HG03196 (cell line): ENCODE data around the gene PPIF.

Experiments
- ATAC-seq: cut with Tn5 transposase; IDR thresholded peaks from one replicate; pipeline ENCODE4 v1.9.1; 2021; ENCODE audit not compliant: unreplicated experiment

PPIF gene

DNA sequence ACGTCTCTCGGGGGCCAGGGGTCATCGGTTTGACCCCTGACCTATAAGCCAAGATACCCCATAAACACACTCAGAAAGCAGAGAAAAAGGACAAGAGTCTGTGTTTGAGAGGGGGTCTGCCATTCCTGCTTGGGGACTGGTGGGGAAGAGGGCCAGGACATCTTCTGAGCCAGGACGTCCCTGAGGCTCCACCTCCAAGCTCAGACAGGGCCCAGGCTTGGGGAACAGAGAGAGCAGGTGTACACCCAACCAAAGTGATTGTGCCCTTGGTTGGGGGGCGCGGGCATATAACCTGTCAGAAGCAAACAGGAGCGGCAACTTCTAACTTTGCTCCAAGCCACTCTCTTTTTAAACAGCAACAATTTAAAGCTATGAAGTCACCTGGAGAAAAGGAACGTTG, 33.9 kb upstream of the PPIF start:
- no peak for ATAC-seq

GRCh38 chr10:79313911-79314439, 33.3 kb upstream of the PPIF start:
- ATAC-seq, result no peak

GRCh38 chr10:79314761-79315601, 32.3 kb upstream of the PPIF start:
- ATAC-seq, result no peak

GRCh38 chr10:79315602-79315920, 31.7 kb upstream of the PPIF start:
- no peak for ATAC-seq

- ATAC-seq, result peak; percentile 66
Measured at GRCh38 chr10:79316671-79317431, 30.4 kb upstream of the PPIF start.

GRCh38 chr10:79318369-79318768, 28.9 kb upstream of the PPIF start:
- ATAC-seq, result no peak

- ATAC-seq, result no peak
Measured at GRCh38 chr10:79319115-79319771, 28.0 kb upstream of the PPIF start.

DNA sequence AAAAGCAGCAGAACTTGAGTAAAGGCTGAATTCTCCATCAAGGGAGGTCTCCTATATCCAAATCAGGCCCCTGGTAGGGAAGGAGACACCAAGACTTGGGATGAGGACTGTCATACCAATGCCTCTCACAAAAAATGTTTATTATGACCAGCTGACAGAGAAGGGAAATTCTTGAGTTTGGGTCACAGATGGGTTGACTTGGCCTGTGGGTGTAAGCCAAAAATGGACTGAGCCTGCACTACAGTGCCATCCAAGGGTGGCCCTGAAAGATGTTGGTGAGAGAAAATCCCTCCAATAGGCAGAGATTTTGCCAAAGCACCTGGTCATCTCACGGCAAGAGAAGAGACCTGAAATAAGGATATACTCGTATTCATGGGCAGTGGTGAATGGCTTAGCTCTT, 27.0 kb upstream of the PPIF start:
- ATAC-seq, result no peak

DNA sequence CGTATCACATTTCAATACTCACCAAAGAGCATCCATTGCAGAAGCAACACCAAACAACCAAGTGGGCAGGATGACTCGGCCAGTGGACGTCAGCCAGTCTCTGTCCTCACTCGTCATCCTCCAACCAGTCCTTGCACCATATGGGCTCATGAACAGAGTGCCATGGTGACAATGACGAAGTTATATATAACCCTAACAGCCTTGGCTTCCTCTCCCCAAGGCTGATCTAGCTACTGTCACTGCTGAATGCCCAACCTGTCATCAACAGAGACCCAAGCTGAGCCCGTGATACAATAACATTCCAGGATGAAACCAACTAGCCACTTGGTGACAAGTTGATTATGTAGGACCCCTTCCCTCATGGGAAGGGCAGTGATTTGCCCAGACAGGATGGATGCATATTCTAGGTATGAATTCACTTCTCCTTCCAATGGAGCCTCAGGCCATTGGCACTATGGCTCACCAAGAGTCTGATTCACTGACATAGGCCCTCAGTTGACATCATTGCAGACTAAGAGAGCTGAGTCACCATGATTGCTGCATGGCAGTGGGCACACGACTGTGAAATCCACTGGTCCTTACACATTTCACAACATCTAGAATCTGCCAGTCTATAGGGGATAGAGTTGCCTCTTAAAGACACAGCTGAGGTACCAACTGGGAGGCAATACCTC, 26.3 kb upstream of the PPIF start:
- ATAC-seq, result no peak

- no peak for ATAC-seq
Measured at GRCh38 chr10:79321494-79321882, 25.8 kb upstream of the PPIF start.

DNA sequence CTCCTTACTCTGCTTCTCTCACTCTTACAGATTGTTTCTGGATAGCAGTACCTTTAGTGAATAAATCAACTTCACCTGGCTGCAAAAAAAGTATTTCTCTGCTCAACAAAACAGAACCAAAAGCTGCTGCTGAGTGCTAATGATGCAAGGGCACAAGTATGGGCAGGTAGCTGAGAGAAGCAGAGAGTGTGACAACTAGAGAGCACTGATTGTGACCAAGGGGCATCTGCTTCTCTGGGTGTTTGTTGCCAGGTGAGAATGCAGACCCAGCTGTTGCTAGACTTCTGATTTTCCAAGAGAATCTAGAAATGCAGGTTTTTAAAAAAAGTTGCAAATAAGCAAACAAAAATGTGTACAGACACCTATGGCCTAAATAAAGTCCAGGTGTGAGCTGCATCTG, 25.3 kb upstream of the PPIF start:
- no peak for ATAC-seq

DNA sequence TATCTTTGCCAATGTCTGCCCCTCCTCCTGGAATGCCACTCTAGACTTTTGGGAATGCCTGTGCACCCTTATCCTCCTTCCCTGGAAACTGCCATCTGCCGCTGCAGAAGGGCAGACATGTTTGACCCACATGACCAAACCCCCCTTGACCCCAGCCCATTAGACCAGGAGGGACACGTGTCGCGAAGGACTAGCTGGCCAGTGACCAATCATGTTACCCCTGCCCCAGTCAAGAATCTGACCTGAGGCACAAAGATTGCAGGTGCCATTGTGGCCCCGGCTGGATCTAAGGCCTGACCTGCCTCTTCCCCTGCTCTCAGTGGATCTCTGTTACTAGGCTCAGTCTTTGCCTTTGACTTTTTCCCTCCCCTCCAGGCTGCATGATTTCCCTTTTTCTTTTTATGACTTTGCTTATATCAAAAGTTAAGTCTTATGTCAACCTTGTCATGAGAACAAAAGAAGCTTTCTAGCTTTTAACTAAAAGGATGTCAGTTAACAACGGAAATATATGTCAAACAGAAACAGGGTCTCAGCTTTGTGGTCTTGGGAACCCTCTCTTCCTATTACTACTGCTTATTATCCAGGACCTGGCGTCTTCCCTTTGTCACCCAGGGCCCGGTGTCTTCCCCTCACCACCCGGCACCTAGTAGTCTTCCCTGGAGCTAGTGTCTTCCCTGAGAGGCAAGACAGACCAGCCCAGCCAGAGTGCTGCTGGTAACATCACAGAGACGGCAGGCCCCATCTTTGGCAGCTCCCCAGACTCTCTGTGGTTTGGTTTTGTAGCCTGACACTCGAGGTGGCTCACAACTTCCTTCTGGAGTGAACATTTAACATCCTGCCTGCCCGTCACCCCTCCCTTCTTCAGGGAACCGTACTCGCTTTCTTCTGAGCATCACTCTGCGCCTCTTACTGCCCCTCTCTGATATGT, 24.4 kb upstream of the PPIF start:
- peak; percentile 42 for ATAC-seq

DNA sequence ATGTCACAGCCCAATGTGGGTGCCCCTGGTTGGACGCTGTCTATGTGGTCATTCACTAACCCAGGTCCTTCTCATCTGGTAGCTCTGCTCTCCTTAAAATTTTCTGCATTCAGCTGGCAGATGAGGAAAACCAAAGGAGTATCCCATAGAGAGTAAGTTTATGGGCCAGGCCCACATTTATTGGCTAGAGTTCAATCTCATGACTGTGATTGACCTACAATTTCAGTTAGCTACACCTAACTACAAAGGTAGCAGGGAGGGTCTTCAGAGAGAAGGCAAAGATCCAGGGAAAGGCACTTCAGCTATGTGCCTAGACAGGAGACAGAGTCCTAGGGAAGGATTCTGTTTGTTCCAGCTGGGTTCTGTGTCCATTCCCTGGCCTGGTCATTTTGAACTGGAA, 23.7 kb upstream of the PPIF start:
- no peak for ATAC-seq

DNA sequence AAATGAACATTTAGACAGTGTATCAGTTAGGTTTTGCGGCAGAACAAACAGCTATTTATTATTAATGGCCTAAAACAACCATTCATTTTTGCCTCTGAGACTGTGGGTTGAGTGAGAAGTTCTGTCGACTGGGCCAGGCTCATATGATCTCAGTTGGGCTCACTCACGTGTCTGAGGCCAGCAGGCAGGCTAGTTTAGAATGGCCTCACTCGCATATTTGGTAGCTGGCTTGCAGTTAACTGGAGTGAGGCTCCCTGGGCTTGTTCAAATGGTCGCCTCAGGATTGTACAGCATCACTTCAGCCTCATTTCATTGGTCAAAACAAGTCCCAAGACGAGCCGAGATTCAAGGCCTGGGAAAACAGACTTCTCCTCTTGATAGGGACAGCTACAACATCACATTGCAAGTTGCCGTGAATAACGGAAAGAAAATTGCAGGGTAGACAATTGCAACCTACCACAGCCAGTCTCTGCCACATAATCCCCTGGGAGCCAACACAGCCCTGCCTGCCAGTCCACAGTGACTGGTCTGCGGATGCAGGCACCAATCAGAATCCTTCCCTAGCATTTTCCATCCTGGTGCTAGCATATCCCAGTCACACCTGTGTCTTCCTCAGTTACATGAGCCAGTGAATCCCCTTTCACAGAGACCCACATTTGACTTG, 23.1 kb upstream of the PPIF start:
- no peak for ATAC-seq

DNA sequence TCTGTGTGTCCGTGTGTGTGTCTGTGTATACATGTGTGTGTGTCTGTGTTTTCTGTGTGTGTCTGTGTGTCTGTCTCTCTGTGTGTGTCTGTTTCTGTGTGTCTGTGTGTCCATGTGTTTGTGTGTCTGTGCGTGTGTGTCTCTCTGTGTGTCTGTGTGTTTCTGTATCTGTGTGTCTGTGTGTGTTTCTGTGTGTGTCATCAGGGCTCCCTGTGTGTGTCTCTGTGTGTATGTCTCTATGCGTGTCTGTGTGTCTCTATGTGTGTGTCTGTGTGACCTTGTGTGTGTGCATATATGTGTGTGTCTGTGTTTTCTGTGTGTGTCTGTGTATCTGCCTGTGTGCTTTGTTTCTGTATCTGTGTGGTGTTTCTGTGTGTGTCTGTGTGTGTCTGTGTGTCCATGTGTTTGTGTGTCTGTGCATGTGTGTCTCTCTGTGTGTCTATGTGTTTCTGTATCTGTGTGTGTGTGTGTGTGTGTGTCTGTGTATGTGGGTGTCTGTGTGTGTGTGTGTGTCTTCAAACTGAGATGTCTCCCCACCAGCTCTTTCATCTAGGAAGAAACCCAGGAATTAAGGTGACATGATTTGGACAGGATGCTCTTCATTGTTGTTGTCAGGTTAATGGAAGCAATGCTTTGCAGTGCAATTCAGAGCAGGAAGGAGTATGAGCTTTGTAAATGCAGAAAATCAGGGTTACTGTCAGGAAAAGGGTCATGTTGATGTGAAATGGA, 20.7 kb upstream of the PPIF start:
- ATAC-seq, result no peak

GRCh38 chr10:79327090-79327457, 20.2 kb upstream of the PPIF start:
- ATAC-seq, result no peak

GRCh38 chr10:79328147-79328701, 19.0 kb upstream of the PPIF start:
- no peak for ATAC-seq

DNA sequence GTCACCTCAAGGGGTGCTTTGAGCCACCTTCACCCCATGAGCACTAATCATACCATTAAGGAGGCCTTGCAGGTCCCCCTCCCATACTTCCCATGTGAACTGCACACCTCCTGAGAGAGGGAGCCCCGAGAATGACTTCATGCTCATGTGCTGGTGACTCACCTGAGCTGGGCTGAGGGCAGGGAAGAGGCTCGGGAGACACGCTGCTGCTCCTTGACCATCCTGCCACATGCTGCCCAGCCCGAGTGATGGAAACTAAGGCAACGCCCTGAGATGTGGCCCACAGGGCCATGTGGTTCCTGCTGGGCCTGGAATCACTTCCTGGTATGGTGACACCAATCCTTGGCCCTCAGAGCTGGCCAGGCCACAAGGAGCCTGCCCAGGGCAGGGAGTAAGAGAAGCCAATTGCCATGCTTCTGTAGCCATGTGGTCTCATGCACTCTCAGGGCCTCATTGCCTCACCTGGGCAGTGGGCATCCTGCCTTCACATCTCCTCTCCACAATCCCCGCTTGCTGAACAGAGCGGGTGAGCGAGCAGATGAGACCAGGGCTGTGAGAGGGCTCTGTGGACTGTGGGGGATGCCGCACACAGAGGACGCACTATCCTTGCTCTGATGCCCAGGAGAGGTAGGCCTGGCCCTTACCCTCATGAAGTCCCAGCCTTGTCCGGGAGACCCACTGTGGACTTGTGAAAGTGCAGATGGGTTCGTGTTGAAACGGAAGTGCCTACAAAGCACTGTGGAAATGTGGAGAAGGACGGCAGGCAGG, 18.3 kb upstream of the PPIF start:
- no peak for ATAC-seq
